ENCODE measurements around the gene FIP1L1.

FIP1L1 gene

GRCh38 chr4:53484911-53485657 is 107.6 kb downstream of the FIP1L1 start:
- Histone ChIP-seq H3K4me3 (IDR thresholded peaks at IDR 0.05; ENCODE audit: insufficient read depth, low read depth, low read length) (no peak overlapping the region), H3K27ac (no peak overlapping the region), H3K27me3 (ENCODE audit: insufficient read depth, low read depth) (no peaks in the 10 kb centered on the region), H3K4me1 (ENCODE audit: low read depth, poor library complexity, severe bottlenecking) (no peaks in the 10 kb centered on the region), H3K36me3 (ENCODE audit: insufficient read depth) (no peaks in the 10 kb centered on the region), H3K4me2 (no peak overlapping the region), H4K20me1 (ENCODE audit: insufficient read depth) (no peaks in the 10 kb centered on the region), H2AFZ (ENCODE audit: low read depth) (no peak overlapping the region), H3K9ac (no peak overlapping the region), H3K79me2 (ENCODE audit: insufficient read depth, low read depth) (no peaks in the 10 kb centered on the region)
- TF ChIP-seq CTCF (conservative IDR thresholded peaks at IDR 0.05; ENCODE audit: low read depth, low read length): no peak

- Histone ChIP-seq H3K4me1 (ENCODE audit: low read depth, poor library complexity, severe bottlenecking) (no peaks in the 10 kb centered on the region), H3K79me2 (ENCODE audit: insufficient read depth, low read depth) (no peaks in the 10 kb centered on the region), H3K4me2 (no peak overlapping the region), H3K27ac (no peak overlapping the region), H4K20me1 (ENCODE audit: insufficient read depth) (no peaks in the 10 kb centered on the region), H3K9ac (no peak overlapping the region), H3K36me3 (ENCODE audit: insufficient read depth) (no peaks in the 10 kb centered on the region), H2AFZ (ENCODE audit: low read depth) (no peak overlapping the region), H3K4me3 (IDR thresholded peaks at IDR 0.05; ENCODE audit: insufficient read depth, low read depth, low read length) (no peak overlapping the region), H3K27me3 (ENCODE audit: insufficient read depth, low read depth) (no peaks in the 10 kb centered on the region)
- no peak for TF ChIP-seq CTCF (conservative IDR thresholded peaks at IDR 0.05; ENCODE audit: low read depth, low read length)
These were observed 108.2 kb downstream of the FIP1L1 start for GRCh38 chr4:53485658-53486040.

DNA sequence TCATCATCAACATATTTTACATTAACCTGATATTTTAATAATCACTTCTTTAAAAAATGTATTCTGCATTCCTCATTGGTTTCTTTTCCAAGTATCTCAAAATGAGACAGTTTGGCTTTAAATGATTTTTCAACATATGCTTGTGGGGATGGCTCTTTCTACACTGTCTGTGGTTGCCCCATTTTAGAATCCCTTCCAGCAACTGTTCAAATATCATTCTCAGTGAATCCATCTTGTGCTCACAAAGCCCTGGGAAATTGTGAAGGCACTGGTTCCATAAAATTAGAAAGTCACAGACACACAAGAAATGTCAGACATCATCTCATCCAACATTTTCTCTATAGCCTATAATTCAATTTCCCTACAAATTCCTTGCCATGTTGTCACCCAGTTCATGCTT is 110.3 kb downstream of the FIP1L1 start:
- no peak overlapping the region for H2AFZ ChIP-seq (ENCODE audit: low read depth)
- no peaks in the 10 kb centered on the region for H3K79me2 ChIP-seq (ENCODE audit: insufficient read depth, low read depth)
- H3K36me3 ChIP-seq (ENCODE audit: insufficient read depth): no peaks in the 10 kb centered on the region
- no peaks in the 10 kb centered on the region for H3K27me3 ChIP-seq (ENCODE audit: insufficient read depth, low read depth)
- H3K9ac ChIP-seq: no peak overlapping the region
- TF ChIP-seq CTCF (conservative IDR thresholded peaks at IDR 0.05; ENCODE audit: low read depth, low read length): no peak
- no peak overlapping the region for H3K4me2 ChIP-seq
- no peaks in the 10 kb centered on the region for H3K4me1 ChIP-seq (ENCODE audit: low read depth, poor library complexity, severe bottlenecking)
- no peaks in the 10 kb centered on the region for H4K20me1 ChIP-seq (ENCODE audit: insufficient read depth)
- no peak overlapping the region for H3K27ac ChIP-seq
- no peak overlapping the region for H3K4me3 ChIP-seq (IDR thresholded peaks at IDR 0.05; ENCODE audit: insufficient read depth, low read depth, low read length)

- TF ChIP-seq CTCF (conservative IDR thresholded peaks at IDR 0.05; ENCODE audit: low read depth, low read length): no peak
- H4K20me1 ChIP-seq (ENCODE audit: insufficient read depth): no peaks in the 10 kb centered on the region
- H3K4me3 ChIP-seq (IDR thresholded peaks at IDR 0.05; ENCODE audit: insufficient read depth, low read depth, low read length): no peak overlapping the region
- no peak overlapping the region for H3K9ac ChIP-seq
- H3K79me2 ChIP-seq (ENCODE audit: insufficient read depth, low read depth): no peaks in the 10 kb centered on the region
- H2AFZ ChIP-seq (ENCODE audit: low read depth): no peak overlapping the region
- no peak overlapping the region for H3K27ac ChIP-seq
- no peaks in the 10 kb centered on the region for H3K27me3 ChIP-seq (ENCODE audit: insufficient read depth, low read depth)
- no peak overlapping the region for H3K4me2 ChIP-seq
- no peaks in the 10 kb centered on the region for H3K4me1 ChIP-seq (ENCODE audit: low read depth, poor library complexity, severe bottlenecking)
- no peaks in the 10 kb centered on the region for H3K36me3 ChIP-seq (ENCODE audit: insufficient read depth)
These were observed 111.9 kb downstream of the FIP1L1 start for GRCh38 chr4:53489279-53489889.

Data from KMS-11 (cell line).